ENCODE measurements around the gene ARGLU1. TPM values are rescaled to one million over a fixed set of nuclear protein-coding genes. Genes with fewer than 3 reads are reported as not detected.
A peak's percentile ranks its signal among the peaks of the same experiment; 100 is the strongest.

The ARGLU1 gene
- total and polyA plus RNA-seq, 2 experiments from 2014 or later: 108 to 166 TPM

DNA sequence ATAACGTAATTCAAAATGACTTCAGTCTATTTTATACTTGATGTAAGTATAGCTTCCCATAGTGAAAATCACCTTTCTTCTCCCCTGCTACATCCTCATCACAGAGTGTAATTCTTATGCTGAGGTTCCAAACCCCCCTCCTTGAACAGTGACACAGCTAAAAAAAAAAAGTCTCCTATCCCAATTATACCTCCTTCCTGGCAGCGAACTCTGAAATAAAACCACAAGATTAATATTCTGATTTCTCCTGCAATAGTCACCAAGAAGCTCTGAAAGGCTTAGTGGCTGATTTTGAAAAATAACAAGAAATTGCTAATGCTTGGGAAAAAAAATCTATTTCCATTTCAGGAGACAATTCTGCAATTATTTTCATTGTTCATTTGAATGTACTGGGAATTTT, 68.8 kb downstream of the ARGLU1 start:
- Mint-ChIP-seq H3K4me1 (peaks cover 49% of the 10 kb centered on the region), H3K27ac (peak overlapping the region; percentile 91), H3K36me3 (ENCODE audit: low read depth) (peaks cover 4% of the 10 kb centered on the region), H3K27me3 (ENCODE audit: insufficient read depth, low read depth, poor library complexity) (peaks cover 1% of the 10 kb centered on the region), H3K4me3 (no peak overlapping the region), H3K9me3 (no peaks in the 10 kb centered on the region)
- Histone ChIP-seq H3K27ac (ENCODE audit: low read depth) (no peak overlapping the region), H3K36me3 (ENCODE audit: insufficient read depth) (no peaks in the 10 kb centered on the region), H2AFZ (no peak overlapping the region), H3K27me3 (ENCODE audit: insufficient read depth) (no peaks in the 10 kb centered on the region), H3K4me1 (ENCODE audit: insufficient read depth) (peaks cover 46% of the 10 kb centered on the region), H3K4me3 (no peak overlapping the region), H3F3A (replicated peaks; ENCODE audit: low read depth) (no peaks in the 10 kb centered on the region), H4K20me1 (replicated peaks; ENCODE audit: insufficient read depth) (no peaks in the 10 kb centered on the region), H3K9me2 (ENCODE audit: insufficient read depth) (no peaks in the 10 kb centered on the region), H3K79me2 (replicated peaks; ENCODE audit: insufficient read depth) (peaks cover 40% of the 10 kb centered on the region), H3K4me2 (peak overlapping the region; percentile 6; the same call in 1 of the 2 replicates)
- ATAC-seq: peak; percentile 29; the same call in 2 of the 3 replicates
- no peak for TF ChIP-seq STAT1 (IDR thresholded peaks at IDR 0.05; ENCODE audit: unreplicated experiment)
- TF ChIP-seq EZH2 (IDR thresholded peaks at IDR 0.05; ENCODE audit: low read depth, unreplicated experiment): no peak
- TF ChIP-seq, protein P1, sequence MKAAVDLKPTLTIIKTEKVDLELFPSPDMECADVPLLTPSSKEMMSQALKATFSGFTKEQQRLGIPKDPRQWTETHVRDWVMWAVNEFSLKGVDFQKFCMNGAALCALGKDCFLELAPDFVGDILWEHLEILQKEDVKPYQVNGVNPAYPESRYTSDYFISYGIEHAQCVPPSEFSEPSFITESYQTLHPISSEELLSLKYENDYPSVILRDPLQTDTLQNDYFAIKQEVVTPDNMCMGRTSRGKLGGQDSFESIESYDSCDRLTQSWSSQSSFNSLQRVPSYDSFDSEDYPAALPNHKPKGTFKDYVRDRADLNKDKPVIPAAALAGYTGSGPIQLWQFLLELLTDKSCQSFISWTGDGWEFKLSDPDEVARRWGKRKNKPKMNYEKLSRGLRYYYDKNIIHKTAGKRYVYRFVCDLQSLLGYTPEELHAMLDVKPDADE (IDR thresholded peaks at IDR 0.05): no peak
- TF ChIP-seq ZNF331 (CRISPR knock-in tag; IDR thresholded peaks at IDR 0.05; ENCODE audit: low read depth): no peak
- no peak for TF ChIP-seq JUNB (IDR thresholded peaks at IDR 0.05; ENCODE audit: unreplicated experiment)
- TF ChIP-seq CREB1 (CRISPR knock-in tag; IDR thresholded peaks at IDR 0.05; ENCODE audit: low read depth): no peak
- no peak for TF ChIP-seq NANOG (IDR thresholded peaks at IDR 0.05; ENCODE audit: borderline replicate concordance)
- TF ChIP-seq, protein P2, sequence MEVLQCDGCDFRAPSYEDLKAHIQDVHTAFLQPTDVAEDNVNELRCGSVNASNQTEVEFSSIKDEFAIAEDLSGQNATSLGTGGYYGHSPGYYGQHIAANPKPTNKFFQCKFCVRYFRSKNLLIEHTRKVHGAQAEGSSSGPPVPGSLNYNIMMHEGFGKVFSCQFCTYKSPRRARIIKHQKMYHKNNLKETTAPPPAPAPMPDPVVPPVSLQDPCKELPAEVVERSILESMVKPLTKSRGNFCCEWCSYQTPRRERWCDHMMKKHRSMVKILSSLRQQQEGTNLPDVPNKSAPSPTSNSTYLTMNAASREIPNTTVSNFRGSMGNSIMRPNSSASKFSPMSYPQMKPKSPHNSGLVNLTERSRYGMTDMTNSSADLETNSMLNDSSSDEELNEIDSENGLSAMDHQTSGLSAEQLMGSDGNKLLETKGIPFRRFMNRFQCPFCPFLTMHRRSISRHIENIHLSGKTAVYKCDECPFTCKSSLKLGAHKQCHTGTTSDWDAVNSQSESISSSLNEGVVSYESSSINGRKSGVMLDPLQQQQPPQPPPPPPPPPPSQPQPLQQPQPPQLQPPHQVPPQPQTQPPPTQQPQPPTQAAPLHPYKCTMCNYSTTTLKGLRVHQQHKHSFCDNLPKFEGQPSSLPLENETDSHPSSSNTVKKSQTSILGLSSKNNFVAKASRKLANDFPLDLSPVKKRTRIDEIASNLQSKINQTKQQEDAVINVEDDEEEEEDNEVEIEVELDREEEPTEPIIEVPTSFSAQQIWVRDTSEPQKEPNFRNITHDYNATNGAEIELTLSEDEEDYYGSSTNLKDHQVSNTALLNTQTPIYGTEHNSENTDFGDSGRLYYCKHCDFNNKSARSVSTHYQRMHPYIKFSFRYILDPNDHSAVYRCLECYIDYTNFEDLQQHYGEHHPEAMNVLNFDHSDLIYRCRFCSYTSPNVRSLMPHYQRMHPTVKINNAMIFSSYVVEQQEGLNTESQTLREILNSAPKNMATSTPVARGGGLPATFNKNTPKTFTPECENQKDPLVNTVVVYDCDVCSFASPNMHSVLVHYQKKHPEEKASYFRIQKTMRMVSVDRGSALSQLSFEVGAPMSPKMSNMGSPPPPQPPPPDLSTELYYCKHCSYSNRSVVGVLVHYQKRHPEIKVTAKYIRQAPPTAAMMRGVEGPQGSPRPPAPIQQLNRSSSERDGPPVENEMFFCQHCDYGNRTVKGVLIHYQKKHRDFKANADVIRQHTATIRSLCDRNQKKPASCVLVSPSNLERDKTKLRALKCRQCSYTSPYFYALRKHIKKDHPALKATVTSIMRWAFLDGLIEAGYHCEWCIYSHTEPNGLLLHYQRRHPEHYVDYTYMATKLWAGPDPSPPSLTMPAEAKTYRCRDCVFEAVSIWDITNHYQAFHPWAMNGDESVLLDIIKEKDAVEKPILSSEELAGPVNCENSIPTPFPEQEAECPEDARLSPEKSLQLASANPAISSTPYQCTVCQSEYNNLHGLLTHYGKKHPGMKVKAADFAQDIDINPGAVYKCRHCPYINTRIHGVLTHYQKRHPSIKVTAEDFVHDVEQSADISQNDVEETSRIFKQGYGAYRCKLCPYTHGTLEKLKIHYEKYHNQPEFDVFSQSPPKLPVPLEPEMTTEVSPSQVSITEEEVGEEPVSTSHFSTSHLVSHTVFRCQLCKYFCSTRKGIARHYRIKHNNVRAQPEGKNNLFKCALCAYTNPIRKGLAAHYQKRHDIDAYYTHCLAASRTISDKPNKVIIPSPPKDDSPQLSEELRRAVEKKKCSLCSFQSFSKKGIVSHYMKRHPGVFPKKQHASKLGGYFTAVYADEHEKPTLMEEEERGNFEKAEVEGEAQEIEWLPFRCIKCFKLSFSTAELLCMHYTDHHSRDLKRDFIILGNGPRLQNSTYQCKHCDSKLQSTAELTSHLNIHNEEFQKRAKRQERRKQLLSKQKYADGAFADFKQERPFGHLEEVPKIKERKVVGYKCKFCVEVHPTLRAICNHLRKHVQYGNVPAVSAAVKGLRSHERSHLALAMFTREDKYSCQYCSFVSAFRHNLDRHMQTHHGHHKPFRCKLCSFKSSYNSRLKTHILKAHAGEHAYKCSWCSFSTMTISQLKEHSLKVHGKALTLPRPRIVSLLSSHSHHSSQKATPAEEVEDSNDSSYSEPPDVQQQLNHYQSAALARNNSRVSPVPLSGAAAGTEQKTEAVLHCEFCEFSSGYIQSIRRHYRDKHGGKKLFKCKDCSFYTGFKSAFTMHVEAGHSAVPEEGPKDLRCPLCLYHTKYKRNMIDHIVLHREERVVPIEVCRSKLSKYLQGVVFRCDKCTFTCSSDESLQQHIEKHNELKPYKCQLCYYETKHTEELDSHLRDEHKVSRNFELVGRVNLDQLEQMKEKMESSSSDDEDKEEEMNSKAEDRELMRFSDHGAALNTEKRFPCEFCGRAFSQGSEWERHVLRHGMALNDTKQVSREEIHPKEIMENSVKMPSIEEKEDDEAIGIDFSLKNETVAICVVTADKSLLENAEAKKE (CRISPR knock-in tag; IDR thresholded peaks at IDR 0.05): no peak
- no peak for TF ChIP-seq POLR2AphosphoS5 (IDR thresholded peaks at IDR 0.05; ENCODE audit: low read depth)
- TF ChIP-seq, protein P3, sequence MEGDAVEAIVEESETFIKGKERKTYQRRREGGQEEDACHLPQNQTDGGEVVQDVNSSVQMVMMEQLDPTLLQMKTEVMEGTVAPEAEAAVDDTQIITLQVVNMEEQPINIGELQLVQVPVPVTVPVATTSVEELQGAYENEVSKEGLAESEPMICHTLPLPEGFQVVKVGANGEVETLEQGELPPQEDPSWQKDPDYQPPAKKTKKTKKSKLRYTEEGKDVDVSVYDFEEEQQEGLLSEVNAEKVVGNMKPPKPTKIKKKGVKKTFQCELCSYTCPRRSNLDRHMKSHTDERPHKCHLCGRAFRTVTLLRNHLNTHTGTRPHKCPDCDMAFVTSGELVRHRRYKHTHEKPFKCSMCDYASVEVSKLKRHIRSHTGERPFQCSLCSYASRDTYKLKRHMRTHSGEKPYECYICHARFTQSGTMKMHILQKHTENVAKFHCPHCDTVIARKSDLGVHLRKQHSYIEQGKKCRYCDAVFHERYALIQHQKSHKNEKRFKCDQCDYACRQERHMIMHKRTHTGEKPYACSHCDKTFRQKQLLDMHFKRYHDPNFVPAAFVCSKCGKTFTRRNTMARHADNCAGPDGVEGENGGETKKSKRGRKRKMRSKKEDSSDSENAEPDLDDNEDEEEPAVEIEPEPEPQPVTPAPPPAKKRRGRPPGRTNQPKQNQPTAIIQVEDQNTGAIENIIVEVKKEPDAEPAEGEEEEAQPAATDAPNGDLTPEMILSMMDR (conservative IDR thresholded peaks at IDR 0.05; ENCODE audit: low read depth in 2 of 2): no peak
- no peak for TF ChIP-seq ZNF114 (CRISPR knock-in tag; IDR thresholded peaks at IDR 0.05)
- TF ChIP-seq, protein P4, sequence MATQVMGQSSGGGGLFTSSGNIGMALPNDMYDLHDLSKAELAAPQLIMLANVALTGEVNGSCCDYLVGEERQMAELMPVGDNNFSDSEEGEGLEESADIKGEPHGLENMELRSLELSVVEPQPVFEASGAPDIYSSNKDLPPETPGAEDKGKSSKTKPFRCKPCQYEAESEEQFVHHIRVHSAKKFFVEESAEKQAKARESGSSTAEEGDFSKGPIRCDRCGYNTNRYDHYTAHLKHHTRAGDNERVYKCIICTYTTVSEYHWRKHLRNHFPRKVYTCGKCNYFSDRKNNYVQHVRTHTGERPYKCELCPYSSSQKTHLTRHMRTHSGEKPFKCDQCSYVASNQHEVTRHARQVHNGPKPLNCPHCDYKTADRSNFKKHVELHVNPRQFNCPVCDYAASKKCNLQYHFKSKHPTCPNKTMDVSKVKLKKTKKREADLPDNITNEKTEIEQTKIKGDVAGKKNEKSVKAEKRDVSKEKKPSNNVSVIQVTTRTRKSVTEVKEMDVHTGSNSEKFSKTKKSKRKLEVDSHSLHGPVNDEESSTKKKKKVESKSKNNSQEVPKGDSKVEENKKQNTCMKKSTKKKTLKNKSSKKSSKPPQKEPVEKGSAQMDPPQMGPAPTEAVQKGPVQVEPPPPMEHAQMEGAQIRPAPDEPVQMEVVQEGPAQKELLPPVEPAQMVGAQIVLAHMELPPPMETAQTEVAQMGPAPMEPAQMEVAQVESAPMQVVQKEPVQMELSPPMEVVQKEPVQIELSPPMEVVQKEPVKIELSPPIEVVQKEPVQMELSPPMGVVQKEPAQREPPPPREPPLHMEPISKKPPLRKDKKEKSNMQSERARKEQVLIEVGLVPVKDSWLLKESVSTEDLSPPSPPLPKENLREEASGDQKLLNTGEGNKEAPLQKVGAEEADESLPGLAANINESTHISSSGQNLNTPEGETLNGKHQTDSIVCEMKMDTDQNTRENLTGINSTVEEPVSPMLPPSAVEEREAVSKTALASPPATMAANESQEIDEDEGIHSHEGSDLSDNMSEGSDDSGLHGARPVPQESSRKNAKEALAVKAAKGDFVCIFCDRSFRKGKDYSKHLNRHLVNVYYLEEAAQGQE (IDR thresholded peaks at IDR 0.05; ENCODE audit: unreplicated experiment): no peak
- TF ChIP-seq EZH2phosphoT487 (IDR thresholded peaks at IDR 0.05; ENCODE audit: unreplicated experiment): no peak
- DNase-seq (ENCODE audit: low spot score): no peak

Data from GM23338 (cell line).